T47D (cell line): ENCODE results near the gene FEZF2.

ENCODE experiments used
- DNase-seq, 2 experiments: peaks; one replicate each; pipeline versions ENCODE4 v3.0.0 to v3.0.0-alpha.2; 2011 to 2012; ENCODE audit warnings: low read depth in 1 of 2, low spot score in 1 of 2
- JUND ChIP-seq: IDR thresholded peaks from 2 replicates; pipeline ENCODE4 v1.6.1; 2012; ENCODE audit warnings: low read depth
- in situ Hi-C: cut with HindIII; loops from 2 replicates; pipeline ENCODE4 v1.10.0; 2016; ENCODE audit warnings: low sequenced_read_pairs, low pct_unique_long_range_greater_than_20kb

Gene FEZF2

GRCh38 chr3:62378921-62379320 lies 5.6 kb upstream of the FEZF2 start:
- no peak for TF ChIP-seq JUND
- DNase-seq = no peak
- in situ Hi-C loops = no loop called here

GRCh38 chr3:62378311-62378789 lies 5.0 kb upstream of the FEZF2 start:
- in situ Hi-C loops = no loop called here
- no peak for TF ChIP-seq JUND

GRCh38 chr3:62376906-62377877 lies 3.8 kb upstream of the FEZF2 start:
- no peak for TF ChIP-seq JUND
- no peak for DNase-seq
- in situ Hi-C loops = no loop called here

More at GRCh38 chr3:62378311-62378789, 5.0 kb upstream of the FEZF2 start:
- no peak for DNase-seq

- DNase-seq = no peak
- in situ Hi-C loops = no loop called here
- no peak for TF ChIP-seq JUND
Observed at GRCh38 chr3:62376454-62376720, 3.0 kb upstream of the FEZF2 start.

GRCh38 chr3:62375655-62376453 lies 2.5 kb upstream of the FEZF2 start:
- TF ChIP-seq JUND = no peak
- no peak for DNase-seq
- in situ Hi-C loops = no loop called here

GRCh38 chr3:62374341-62375218 lies 1.2 kb upstream of the FEZF2 start:
- TF ChIP-seq JUND = no peak
- no peak for DNase-seq
- in situ Hi-C loops = no loop called here

GRCh38 chr3:62373714-62374333 lies 474 bp upstream of the FEZF2 start:
- in situ Hi-C loops = no loop called here
- TF ChIP-seq JUND = no peak
- DNase-seq = no peak

GRCh38 chr3:62372621-62373041 lies 719 bp downstream of the FEZF2 start:
- DNase-seq = no peak
- in situ Hi-C loops = no loop called here
- no peak for TF ChIP-seq JUND

GRCh38 chr3:62371720-62372591 lies 1.4 kb downstream of the FEZF2 start:
- DNase-seq = no peak
- TF ChIP-seq JUND = no peak
- in situ Hi-C loops = no loop called here

- no peak for DNase-seq
- in situ Hi-C loops = no loop called here
- TF ChIP-seq JUND = no peak
Observed at GRCh38 chr3:62370858-62371719, 2.3 kb downstream of the FEZF2 start.
